SH-SY5Y (cell line): ENCODE measurements around the gene HPCAL1.

ENCODE experiments used
- GATA2 ChIP-seq: IDR thresholded peaks from 2 replicates; pipeline ENCODE4 v1.6.1; 2011; ENCODE audit warnings: mild to moderate bottlenecking, low read depth, low read length
- GATA3 ChIP-seq: IDR thresholded peaks from 2 replicates; pipeline ENCODE4 v1.6.1; 2011; ENCODE audit warnings: low read depth, mild to moderate bottlenecking, low read length, moderate library complexity

- TF ChIP-seq GATA3 = no peak
- no peak for TF ChIP-seq GATA2
Measured at GRCh38 chr2:10381997-10382353, 79.3 kb downstream of the HPCAL1 start.
